Transverse colon (tissue), 4 donors: Measurements from ENCODE around the gene NPAS3. TPM values are rescaled to one million over a fixed set of nuclear protein-coding genes. Genes with fewer than 3 reads are reported as not detected.

Experiments used
- DNase-seq: peaks from one replicate; pipeline ENCODE4 v3.0.0-alpha.2; 2019
- H3K27ac ChIP-seq, 4 donors: fragments of 200-600 bp; sonication (generic); 2 replicates each; pipeline ENCODE4 v1.5.1; 2016 to 2018; ENCODE audit warnings: inconsistent platforms in 4 of 4
- H3K27me3 ChIP-seq: fragments of 200-600 bp; sonication (generic); 2 replicates; pipeline ENCODE4 v1.5.1; 2017; ENCODE audit warnings: inconsistent platforms
- H3K36me3 ChIP-seq, 4 donors: fragments of 200-600 bp; sonication (generic); 2 replicates each; pipeline ENCODE4 v1.5.1; 2017 to 2019; ENCODE audit warnings: inconsistent platforms in 4 of 4
- H3K4me1 ChIP-seq, 4 donors: fragments of 200-600 bp; sonication (generic); 2 replicates each; pipeline ENCODE4 v1.5.1; 2017 to 2020; ENCODE audit warnings: inconsistent platforms in 4 of 4
- H3K4me3 ChIP-seq, 4 donors: fragments of 200-600 bp; sonication (generic); 1 replicate in 1 of 4; 2 replicates in 3 of 4; pipeline versions ENCODE4 v1.5.1 to v1.6.1; 2017 to 2019; ENCODE audit warnings: inconsistent platforms in 4 of 4
- H3K9me3 ChIP-seq, 2 donors: fragments of 200-600 bp; sonication (generic); 2 replicates each; pipeline ENCODE4 v1.5.1; 2017 to 2019; ENCODE audit warnings: inconsistent platforms in 2 of 2
- EP300 ChIP-seq: sonication (generic); formaldehyde crosslinking; IDR thresholded peaks from one replicate; pipeline ENCODE4 v1.6.1; 2017; ENCODE audit warnings: antibody characterized with exemption, low read depth
- POLR2A ChIP-seq: fragments of 450-650 bp; IDR thresholded peaks from one replicate; pipeline ENCODE4 v1.6.1; 2016; ENCODE audit warnings: antibody characterized with exemption, mild to moderate bottlenecking, moderate library complexity
- POLR2AphosphoS5 ChIP-seq, 3 donors: sonication (generic); formaldehyde crosslinking; IDR thresholded peaks; one replicate each; pipeline ENCODE4 v1.6.1; 2016; ENCODE audit warnings: antibody characterized with exemption in 3 of 3
- WGBS, 2 donors: methylation state at CpG; one replicate each; pipeline ENCODE4 v1.1.5; 2018; ENCODE audit warnings: low coverage in 1 of 2; 5-methylcytosine and 5-hydroxymethylcytosine counted together
- in situ Hi-C, 4 donors: fragments of 200-750 bp; cut with MboI; loops; one replicate each; pipeline versions ENCODE4 v1.15.0 to v1.15.1; 2017; ENCODE audit warnings: low sequenced_read_pairs in 3 of 4, low pct_ligation_motif_present in 1 of 4, low pct_unique_long_range_greater_than_20kb in 1 of 4
- intact Hi-C: fragments of 100-400 bp; cut with DNase I; formaldehyde crosslinking; loops from one replicate; pipeline ENCODE4 v1.15.1; 2023; ENCODE audit warnings: low total_unique reads
- total RNA-seq, 4 donors: library from RNA; depleted of rRNA; stranded (reverse); fragments of >200 nt; gene quantifications; one replicate each; pipeline ENCODE4 v1.1.0, GENCODE V29; 2016
- TF ChIP-seq, protein P1 (sequence below), 5 experiments: fragments of 200-600 bp in 3 of 5; fragments of 450-650 bp in 2 of 5; sonication (generic) in 3 of 5; IDR thresholded peaks; 1 replicate in 2 of 5; 2 replicates in 3 of 5; pipeline ENCODE4 v1.5.1; 2016 to 2017; ENCODE audit warnings: antibody characterized with exemption in 5 of 5, inconsistent platforms in 3 of 5, mild to moderate bottlenecking in 2 of 5, moderate library complexity in 1 of 5

NPAS3 gene
- total RNA-seq, 4 donors from 2014 or later, result 0.96 to 6.4 (median 1.8) TPM

DNA sequence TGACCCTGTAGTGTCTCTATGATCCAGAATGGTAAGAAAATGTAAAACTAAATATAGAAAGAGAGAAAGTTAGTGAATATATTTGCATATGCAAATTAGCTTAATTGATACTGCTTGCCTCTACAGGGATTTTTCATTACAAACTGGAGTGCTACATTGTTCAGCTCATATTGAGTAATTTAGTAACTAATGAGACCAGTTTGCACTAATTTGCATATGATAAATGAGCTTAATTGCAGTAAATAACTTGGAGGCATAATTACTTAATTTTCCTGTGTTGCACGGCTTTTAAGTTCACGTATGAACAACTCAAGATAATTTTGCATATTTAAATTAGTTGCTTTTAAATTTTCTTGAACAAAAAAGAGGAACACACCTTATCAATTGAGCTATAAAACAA is 436.5 kb downstream of the NPAS3 start:
- no peaks in the 10 kb centered on the region for H3K9me3 ChIP-seq
- no peaks in the 10 kb centered on the region for H3K36me3 ChIP-seq
- TF ChIP-seq POLR2AphosphoS5 (IDR thresholded peaks at IDR 0.05) (no peak), EP300 (no peak), POLR2A (no peak)
- TF ChIP-seq, protein P1, sequence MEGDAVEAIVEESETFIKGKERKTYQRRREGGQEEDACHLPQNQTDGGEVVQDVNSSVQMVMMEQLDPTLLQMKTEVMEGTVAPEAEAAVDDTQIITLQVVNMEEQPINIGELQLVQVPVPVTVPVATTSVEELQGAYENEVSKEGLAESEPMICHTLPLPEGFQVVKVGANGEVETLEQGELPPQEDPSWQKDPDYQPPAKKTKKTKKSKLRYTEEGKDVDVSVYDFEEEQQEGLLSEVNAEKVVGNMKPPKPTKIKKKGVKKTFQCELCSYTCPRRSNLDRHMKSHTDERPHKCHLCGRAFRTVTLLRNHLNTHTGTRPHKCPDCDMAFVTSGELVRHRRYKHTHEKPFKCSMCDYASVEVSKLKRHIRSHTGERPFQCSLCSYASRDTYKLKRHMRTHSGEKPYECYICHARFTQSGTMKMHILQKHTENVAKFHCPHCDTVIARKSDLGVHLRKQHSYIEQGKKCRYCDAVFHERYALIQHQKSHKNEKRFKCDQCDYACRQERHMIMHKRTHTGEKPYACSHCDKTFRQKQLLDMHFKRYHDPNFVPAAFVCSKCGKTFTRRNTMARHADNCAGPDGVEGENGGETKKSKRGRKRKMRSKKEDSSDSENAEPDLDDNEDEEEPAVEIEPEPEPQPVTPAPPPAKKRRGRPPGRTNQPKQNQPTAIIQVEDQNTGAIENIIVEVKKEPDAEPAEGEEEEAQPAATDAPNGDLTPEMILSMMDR (IDR thresholded peaks at IDR 0.05), result no peak
- in situ Hi-C loops (no loop called here), intact Hi-C loops (no loop called here)
- no peak overlapping the region for H3K4me3 ChIP-seq
- H3K27ac ChIP-seq, result no peak overlapping the region
- DNase-seq, result no peak
- WGBS, 2 donors, result 68 to 83% methylated on average over 2 of the region's 2 CpGs
- H3K27me3 ChIP-seq, result no peaks in the 10 kb centered on the region
- no peaks in the 10 kb centered on the region for H3K4me1 ChIP-seq

DNA sequence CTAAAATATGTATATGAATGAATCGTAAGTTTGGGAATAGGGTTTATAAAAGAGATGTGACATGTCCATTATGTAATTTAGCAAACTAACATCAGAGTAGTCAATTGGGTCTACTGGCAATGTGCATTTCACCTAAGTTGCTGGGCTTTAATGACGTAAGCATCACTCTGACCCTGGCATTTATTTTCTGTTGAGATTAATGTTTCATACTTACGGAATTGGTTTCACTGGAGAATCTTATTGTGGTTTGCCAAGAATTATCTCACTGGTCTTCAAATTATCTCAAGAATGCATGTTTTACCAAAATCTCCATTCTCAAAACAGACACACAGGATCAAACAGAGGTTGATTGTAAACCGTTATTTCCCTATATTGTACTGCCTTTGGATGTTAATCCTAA is 437.1 kb downstream of the NPAS3 start:
- Histone ChIP-seq H3K4me3 (no peak overlapping the region), H3K27ac (no peak overlapping the region), H3K27me3 (no peaks in the 10 kb centered on the region), H3K36me3 (no peaks in the 10 kb centered on the region), H3K4me1 (no peaks in the 10 kb centered on the region), H3K9me3 (no peaks in the 10 kb centered on the region)
- no peak for DNase-seq
- TF ChIP-seq POLR2A (no peak), POLR2AphosphoS5 (IDR thresholded peaks at IDR 0.05) (no peak), EP300 (no peak)
- TF ChIP-seq, protein P1 (IDR thresholded peaks at IDR 0.05), result no peak
- intact Hi-C loops (no loop called here), in situ Hi-C loops (no loop called here)
- WGBS, 2 donors, result 82 to 94% methylated on average over 4 of the region's 4 CpGs

DNA sequence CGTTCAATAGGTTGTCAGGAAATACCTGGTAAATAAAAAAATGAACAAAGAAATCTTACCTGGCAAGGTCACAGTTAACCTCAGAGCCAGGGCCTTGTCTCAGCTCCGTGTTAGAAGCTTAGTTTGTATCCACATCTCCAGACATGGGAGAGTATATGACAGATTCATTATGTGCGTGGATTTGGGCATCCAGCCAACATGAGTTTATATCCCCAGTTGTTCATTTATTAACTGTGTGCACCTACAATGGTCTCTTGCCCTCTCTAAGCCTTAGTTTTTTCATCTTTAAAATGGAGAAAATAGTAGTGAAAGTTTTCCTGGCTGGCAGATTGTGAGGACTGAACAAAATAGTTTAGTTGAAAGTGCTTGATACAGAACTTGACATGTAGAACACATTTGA is 437.8 kb downstream of the NPAS3 start:
- H3K4me3 ChIP-seq, result no peak overlapping the region
- no peak overlapping the region for H3K27ac ChIP-seq
- WGBS, 2 donors, result 22 to 26% methylated on average over 3 of the region's 3 CpGs
- intact Hi-C loops, result no loop called here
- H3K27me3 ChIP-seq, result no peaks in the 10 kb centered on the region
- no peaks in the 10 kb centered on the region for H3K9me3 ChIP-seq
- H3K36me3 ChIP-seq, result no peaks in the 10 kb centered on the region
- H3K4me1 ChIP-seq, result no peaks in the 10 kb centered on the region
- in situ Hi-C loops, result no loop called here
- peak; percentile 20 for DNase-seq
- TF ChIP-seq POLR2A, result no peak
- no peak for TF ChIP-seq EP300
- no peak for TF ChIP-seq POLR2AphosphoS5 (IDR thresholded peaks at IDR 0.05)
- TF ChIP-seq, protein P1 (IDR thresholded peaks at IDR 0.05), result no peak

DNA sequence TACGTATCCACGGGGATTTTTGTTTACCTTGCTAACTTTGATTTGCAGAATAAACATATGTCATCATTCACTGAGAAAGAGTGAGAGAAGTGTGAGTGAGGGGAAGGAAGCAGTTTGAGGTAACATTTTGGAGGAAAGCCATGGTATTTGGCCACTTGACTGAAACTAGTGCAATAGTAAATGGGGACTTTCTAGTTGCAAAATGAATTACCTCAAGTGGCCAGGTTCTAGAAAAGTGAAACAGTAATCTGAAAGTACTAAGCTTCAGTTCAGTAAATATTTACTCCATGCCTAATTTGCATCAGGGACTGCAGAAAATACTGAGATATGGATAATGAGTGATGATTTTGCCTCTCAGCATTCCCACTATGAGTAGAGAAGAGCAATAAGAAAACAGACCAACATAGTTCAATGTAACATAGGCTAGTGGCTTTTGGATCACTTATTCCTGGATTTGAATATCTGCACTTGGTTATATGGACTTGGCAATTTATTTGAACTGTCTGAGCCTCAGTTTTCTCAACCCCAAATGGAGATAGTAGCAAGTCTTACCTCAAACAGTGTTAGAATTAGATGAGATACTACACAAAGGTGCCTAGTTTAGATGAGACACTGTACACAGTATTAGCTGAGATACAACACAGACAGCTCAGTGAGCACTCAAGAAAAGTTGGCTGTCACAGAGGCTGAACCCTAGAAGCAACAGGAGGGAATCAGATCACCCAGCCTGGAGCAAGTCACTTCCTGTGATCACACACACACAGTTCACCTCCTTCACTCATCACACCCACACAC is 439.1 kb downstream of the NPAS3 start:
- Histone ChIP-seq H3K4me3 (no peak overlapping the region), H3K27me3 (no peaks in the 10 kb centered on the region), H3K27ac (no peak overlapping the region), H3K9me3 (no peaks in the 10 kb centered on the region), H3K4me1 (no peaks in the 10 kb centered on the region), H3K36me3 (no peaks in the 10 kb centered on the region)
- in situ Hi-C loops (no loop called here), intact Hi-C loops (no loop called here)
- no peak for TF ChIP-seq POLR2AphosphoS5 (IDR thresholded peaks at IDR 0.05)
- TF ChIP-seq, protein P1 (IDR thresholded peaks at IDR 0.05), result no peak
- TF ChIP-seq EP300, result no peak
- TF ChIP-seq POLR2A, result no peak
- 36 to 47% methylated on average over 2 of the region's 2 CpGs for WGBS, 2 donors
- DNase-seq, result no peak
